HCT116 (cell line): ENCODE results near the gene CXXC1. TPM values are rescaled to one million over a fixed set of nuclear protein-coding genes. Genes with fewer than 3 reads are reported as not detected.

Source experiments
- ATAC-seq: fragments of 200-7000 bp; cut with Tn5 transposase; 2 replicates; pipeline ENCODE4 v1.9.1; 2020; ENCODE audit warnings: mild to moderate bottlenecking, moderate library complexity
- BruUV-seq: library from RNA; stranded (reverse); fragments of 400-500 nt; replicated peaks from 2 replicates; lab custom pipeline; 2021; lab: Mats Ljungman, UMichigan
- CTCF ChIA-PET: fragments of 300-600 bp; sonication (Branson Sonifier 250); formaldehyde crosslinking; loops from one replicate; lab custom pipeline; 2021; ENCODE audit warnings: antibody characterized with exemption; lab: Charles Lee
- POLR2A ChIA-PET: fragments of 300-600, 350-600 bp; sonication (Branson Sonifier 250); formaldehyde crosslinking; loops from one replicate; lab custom pipeline; 2021; ENCODE audit warnings: antibody characterized with exemption; lab: Charles Lee
- RAD21 ChIA-PET, 2 experiments: fragments of 300-600 bp; sonication (Branson Sonifier 250); formaldehyde crosslinking; loops; one replicate each; lab custom pipeline; 2023; ENCODE audit warnings: low total read pairs in 2 of 2; ENCODE audit not compliant: uncharacterized antibody in 2 of 2, unreplicated experiment in 2 of 2, low non-redundant PET in 1 of 2; lab: Charles Lee
- DNase-seq: peaks from one replicate; pipeline ENCODE4 v3.0.0-alpha.2; 2010; ENCODE audit warnings: low read depth, low spot score
- H2AFZ ChIP-seq: fragments of 200-600 bp; shearing (Covaris generic), sonication (generic); 2 replicates; pipeline ENCODE4 v1.6.1; 2017; ENCODE audit warnings: low read depth, mixed run types, mixed read lengths, antibody characterized with exemption, low read length; ENCODE audit not compliant: poor library complexity, severe bottlenecking
- H3K27ac ChIP-seq: 2 replicates; pipeline ENCODE4 v1.5.1; 2012; ENCODE audit warnings: low read depth, low read length
- H3K27me3 ChIP-seq: fragments of 200-600 bp; sonication (generic); 2 replicates; pipeline ENCODE4 v1.6.1; 2016; ENCODE audit warnings: mixed run types, low read length, mixed read lengths; ENCODE audit not compliant: insufficient read depth
- H3K36me3 ChIP-seq, 2 experiments: fragments of 200-500 bp in 1 of 2; fragments of 200-600 bp in 1 of 2; sonication (Bioruptor generic) in 1 of 2; sonication (generic) in 1 of 2; 2 replicates each; pipeline versions ENCODE4 v1.5.1 to v1.6.1; 2014 to 2016; ENCODE audit warnings: low read length in 2 of 2, inconsistent platforms in 1 of 2, mixed read lengths in 1 of 2, mixed run types in 1 of 2; ENCODE audit not compliant: insufficient read depth in 2 of 2, control insufficient read depth in 1 of 2
- H3K4me1 ChIP-seq, 2 experiments: fragments of 200-600 bp in 1 of 2; sonication (generic) in 1 of 2; 2 replicates each; pipeline versions ENCODE4 v1.5.1 to v1.6.1; 2012 to 2017; ENCODE audit warnings: low read length in 2 of 2, inconsistent platforms in 1 of 2, mild to moderate bottlenecking in 1 of 2, mixed read lengths in 1 of 2, mixed run types in 1 of 2, moderate library complexity in 1 of 2; ENCODE audit not compliant: insufficient read depth in 2 of 2, control insufficient read depth in 1 of 2
- H3K4me2 ChIP-seq: fragments of 200-600 bp; sonication (generic); 2 replicates; pipeline ENCODE4 v1.6.1; 2017; ENCODE audit warnings: mixed run types, low read length, mixed read lengths
- H3K4me3 ChIP-seq, 2 experiments: fragments of 200-600 bp in 1 of 2; sonication (generic) in 1 of 2; replicated peaks in 1 of 2; 2 replicates each; pipeline ENCODE4 v1.5.1; 2011 to 2016; ENCODE audit warnings: low read length in 2 of 2, control low read depth in 1 of 2, low read depth in 1 of 2, mild to moderate bottlenecking in 1 of 2, mixed read lengths in 1 of 2, mixed run types in 1 of 2
- H3K79me2 ChIP-seq: fragments of 200-600 bp; sonication (generic); 2 replicates; pipeline ENCODE4 v1.6.1; 2017; ENCODE audit warnings: mild to moderate bottlenecking, mixed run types, low read length, moderate library complexity, mixed read lengths; ENCODE audit not compliant: insufficient read depth
- H3K9ac ChIP-seq: fragments of 200-600 bp; sonication (generic); 2 replicates; pipeline ENCODE4 v1.6.1; 2016; ENCODE audit warnings: low read length, mixed read lengths
- H3K9me2 ChIP-seq: fragments of 200-600 bp; sonication (generic), shearing (Covaris generic); 2 replicates; pipeline ENCODE4 v1.6.1; 2017; ENCODE audit warnings: mixed run types, mild to moderate bottlenecking, moderate library complexity; ENCODE audit not compliant: insufficient read depth
- H3K9me3 ChIP-seq, 2 experiments: fragments of 200-500 bp in 1 of 2; fragments of 200-600 bp in 1 of 2; sonication (Bioruptor generic) in 1 of 2; sonication (generic) in 1 of 2; 2 replicates each; pipeline ENCODE4 v1.6.1; 2014 to 2017; ENCODE audit warnings: low read length in 2 of 2, mixed read lengths in 2 of 2, inconsistent platforms in 1 of 2, low read depth in 1 of 2, mild to moderate bottlenecking in 1 of 2, mixed run types in 1 of 2, moderate library complexity in 1 of 2; ENCODE audit not compliant: control insufficient read depth in 1 of 2, insufficient read depth in 1 of 2
- H4K20me1 ChIP-seq: fragments of 200-600 bp; sonication (generic), shearing (Covaris generic); 2 replicates; pipeline ENCODE4 v1.6.1; 2017; ENCODE audit warnings: mixed run types, mild to moderate bottlenecking, moderate library complexity; ENCODE audit not compliant: insufficient read depth
- EGR1 ChIP-seq: IDR thresholded peaks from 2 replicates; pipeline ENCODE4 v1.6.1; 2012; ENCODE audit warnings: low read depth
- EZH2 ChIP-seq: fragments of 200-600 bp; sonication (generic); IDR thresholded peaks from 2 replicates; pipeline ENCODE4 v1.6.1; 2017; ENCODE audit warnings: antibody characterized with exemption, mixed run types
- EZH2phosphoT487 ChIP-seq: fragments of 200-600 bp; IDR thresholded peaks from 2 replicates; pipeline ENCODE4 v1.6.1; 2018; ENCODE audit warnings: antibody characterized with exemption, borderline replicate concordance
- MAX ChIP-seq: IDR thresholded peaks from 2 replicates; pipeline ENCODE4 v1.6.1; 2012
- POLR2A ChIP-seq: IDR thresholded peaks from 2 replicates; pipeline ENCODE4 v1.7.0; 2011; ENCODE audit warnings: borderline replicate concordance; ENCODE audit not compliant: insufficient read depth, insufficient read length; ENCODE audit errors: extremely low read depth
- RAD21 ChIP-seq: IDR thresholded peaks from 2 replicates; pipeline ENCODE4 v1.6.1; 2012; ENCODE audit warnings: low read depth, mild to moderate bottlenecking
- SIN3A ChIP-seq: IDR thresholded peaks from 2 replicates; pipeline ENCODE4 v1.6.1; 2012; ENCODE audit warnings: low read depth
- ZFX ChIP-seq: fragments of 450-650 bp; IDR thresholded peaks from 2 replicates; pipeline ENCODE4 v1.6.1; 2017
- ZNF274 ChIP-seq: fragments of 200-500 bp; sonication (Bioruptor generic); IDR thresholded peaks from 2 replicates; pipeline ENCODE4 v1.6.1; 2014; ENCODE audit warnings: mild to moderate bottlenecking, low read depth, low read length, inconsistent platforms
- intact Hi-C: fragments of 100-400 bp; cut with micrococcal nuclease; formaldehyde crosslinking; loops from 2 replicates; pipeline ENCODE4 v1.10.0; 2022
- total RNA-seq: library from RNA; stranded (reverse); gene quantifications from one replicate; pipeline ENCODE4 v1.2.1, GENCODE V29; 2021; ENCODE audit not compliant: unreplicated experiment

CXXC1 gene
- total RNA-seq, 1 experiment from 2014 or later = 101 TPM

- Histone ChIP-seq H3K36me3 (peaks cover 49 to 74% of the 10 kb centered on the region in 2 experiments), H3K27me3 (no peaks in the 10 kb centered on the region), H3K4me1 (peaks cover 5 to 9% of the 10 kb centered on the region in 2 experiments; a peak in 2 of 4 replicates), H2AFZ (no peak overlapping the region), H3K9ac (no peak overlapping the region), H3K79me2 (peaks cover 31% of the 10 kb centered on the region), H3K27ac (no peak overlapping the region), H4K20me1 (no peaks in the 10 kb centered on the region), H3K9me2 (no peaks in the 10 kb centered on the region), H3K4me2 (no peak overlapping the region), H3K9me3 (no peaks in the 10 kb centered on the region), H3K4me3 (no peak overlapping the region)
- TF ChIP-seq POLR2A (no peak), EZH2 (no peak), RAD21 (no peak), SIN3A (no peak), EZH2phosphoT487 (no peak), ZNF274 (no peak), EGR1 (no peak)
- ATAC-seq (no peak), DNase-seq (no peak)
- ChIA-PET CTCF (no interaction called here), RAD21 (no interaction called here), POLR2A (no interaction called here)
- no TSS peak for BruUV-seq
- intact Hi-C loops = no loop called here
Observed at GRCh38 chr18:50275503-50276036, 11.9 kb downstream of the CXXC1 start.

- BruUV-seq = no TSS peak
- H3K4me1 ChIP-seq = peaks cover 2 to 3% of the 10 kb centered on the region in 2 experiments; a peak in 2 of 4 replicates
- TF ChIP-seq EZH2phosphoT487 (no peak), ZFX (no peak), MAX (no peak)
- TF ChIP-seq, all 23 proteins: peak for 0
- ChIA-PET CTCF (no interaction called here), POLR2A (no interaction called here), RAD21 (no interaction called here)
- no peak overlapping the region for H3K4me3 ChIP-seq
- no peak overlapping the region for H2AFZ ChIP-seq
- H3K9me2 ChIP-seq = no peaks in the 10 kb centered on the region
- peaks cover 25% of the 10 kb centered on the region for H3K79me2 ChIP-seq
- no peak overlapping the region for H3K9ac ChIP-seq
- intact Hi-C loops = no loop called here
- peaks cover 52 to 80% of the 10 kb centered on the region in 2 experiments for H3K36me3 ChIP-seq
- no peak overlapping the region for H3K4me2 ChIP-seq
- H3K9me3 ChIP-seq = no peaks in the 10 kb centered on the region
- no peaks in the 10 kb centered on the region for H3K27me3 ChIP-seq
- no peaks in the 10 kb centered on the region for H4K20me1 ChIP-seq
- ATAC-seq (no peak), DNase-seq (no peak)
- no peak overlapping the region for H3K27ac ChIP-seq
Observed at GRCh38 chr18:50274941-50275340, 12.6 kb downstream of the CXXC1 start.
